MM.1S (cell line): Measurements from ENCODE around the gene FOXD1.
"Not testable (repeated sequence)": the region's sequence is repeated elsewhere in the genome, so short reads cannot be mapped to it uniquely, and the experiment has no call there.

Experiments used
- DNase-seq: peaks from one replicate; pipeline ENCODE4 v3.0.0-alpha.2; 2015
- H2AFZ ChIP-seq: fragments of 300-600 bp; sonication (generic); 2 replicates; pipeline ENCODE4 v1.6.0; 2016; ENCODE audit warnings: antibody characterized with exemption, low read length
- H3F3A ChIP-seq: fragments of 300-600 bp; sonication (generic); 2 replicates; pipeline ENCODE4 v1.6.1; 2016; ENCODE audit warnings: mild to moderate bottlenecking, antibody characterized with exemption, low read length, moderate library complexity, mixed read lengths; ENCODE audit not compliant: insufficient read depth
- H3K27ac ChIP-seq: fragments of 300-600 bp; sonication (generic); 2 replicates; pipeline ENCODE4 v1.5.1; 2016; ENCODE audit warnings: mild to moderate bottlenecking, low read length
- H3K27me3 ChIP-seq: fragments of 300-600 bp; sonication (generic); replicated peaks from 2 replicates; pipeline ENCODE4 v1.6.0; 2016; ENCODE audit warnings: low read length; ENCODE audit not compliant: insufficient read depth
- H3K36me3 ChIP-seq: fragments of 300-600 bp; sonication (generic); replicated peaks from 2 replicates; pipeline ENCODE4 v1.6.1; 2016; ENCODE audit warnings: mild to moderate bottlenecking, low read length, mixed read lengths; ENCODE audit not compliant: insufficient read depth
- H3K4me1 ChIP-seq: fragments of 300-600 bp; sonication (generic); 2 replicates; pipeline ENCODE4 v1.6.1; 2016; ENCODE audit warnings: low read length, mixed read lengths
- H3K4me2 ChIP-seq: fragments of 300-600 bp; sonication (generic); 2 replicates; pipeline ENCODE4 v1.6.0; 2016; ENCODE audit warnings: low read depth, low read length
- H3K4me3 ChIP-seq: fragments of 300-600 bp; sonication (generic); 2 replicates; pipeline ENCODE4 v1.5.1; 2016; ENCODE audit warnings: low read length, mixed read lengths
- H3K79me2 ChIP-seq: fragments of 300-600 bp; sonication (generic); 2 replicates; pipeline ENCODE4 v1.6.1; 2016; ENCODE audit warnings: mixed run types, low read length, mixed read lengths
- H3K9ac ChIP-seq: fragments of 300-600 bp; sonication (generic); 2 replicates; pipeline ENCODE4 v1.6.1; 2016; ENCODE audit warnings: low read length, mixed read lengths
- H3K9me2 ChIP-seq: fragments of 300-600 bp; sonication (generic); replicated peaks from 2 replicates; pipeline ENCODE4 v1.6.1; 2016; ENCODE audit warnings: mild to moderate bottlenecking, low read length, mixed read lengths; ENCODE audit not compliant: insufficient read depth
- H3K9me3 ChIP-seq: fragments of 300-600 bp; sonication (generic); replicated peaks from 2 replicates; pipeline ENCODE4 v1.6.1; 2016; ENCODE audit warnings: mild to moderate bottlenecking, low read length, mixed read lengths; ENCODE audit not compliant: insufficient read depth
- H4K20me1 ChIP-seq: fragments of 300-600 bp; sonication (generic); 2 replicates; pipeline ENCODE4 v1.6.1; 2016; ENCODE audit warnings: mild to moderate bottlenecking, low read length, moderate library complexity, mixed read lengths; ENCODE audit not compliant: insufficient read depth
- EZH2 ChIP-seq: fragments of 300-600 bp; sonication (generic); optimal IDR thresholded peaks from 2 replicates; pipeline ENCODE3; 2017; ENCODE audit warnings: low read depth, mild to moderate bottlenecking, antibody characterized with exemption, low read length, mixed read lengths
- EZH2phosphoT487 ChIP-seq: fragments of 300-600 bp; sonication (generic); IDR thresholded peaks from 2 replicates; pipeline ENCODE4 v1.6.1; 2018; ENCODE audit warnings: antibody characterized with exemption, low read length
- TF ChIP-seq, protein P1 (sequence below): fragments of 300-600 bp; sonication (generic); IDR thresholded peaks from 2 replicates; pipeline ENCODE4 v1.5.1; 2016; ENCODE audit warnings: antibody characterized with exemption, low read length, mixed read lengths

Gene FOXD1

GRCh38 chr5:73415171-73415570 lies 33.4 kb downstream of the FOXD1 start:
- Histone ChIP-seq H3K79me2 (no peaks in the 10 kb centered on the region), H3K27ac (no peak overlapping the region), H3K4me1 (no peaks in the 10 kb centered on the region), H3K36me3 (no peaks in the 10 kb centered on the region), H3F3A (no peaks in the 10 kb centered on the region; the same call in 1 of the 2 replicates), H3K4me2 (no peak overlapping the region), H3K4me3 (no peak overlapping the region), H3K9ac (no peak overlapping the region), H3K27me3 (no peaks in the 10 kb centered on the region), H4K20me1 (no peaks in the 10 kb centered on the region), H3K9me3 (no peaks in the 10 kb centered on the region), H3K9me2 (no peaks in the 10 kb centered on the region), H2AFZ (no peak overlapping the region)
- no peak for TF ChIP-seq EZH2
- TF ChIP-seq, protein P1, sequence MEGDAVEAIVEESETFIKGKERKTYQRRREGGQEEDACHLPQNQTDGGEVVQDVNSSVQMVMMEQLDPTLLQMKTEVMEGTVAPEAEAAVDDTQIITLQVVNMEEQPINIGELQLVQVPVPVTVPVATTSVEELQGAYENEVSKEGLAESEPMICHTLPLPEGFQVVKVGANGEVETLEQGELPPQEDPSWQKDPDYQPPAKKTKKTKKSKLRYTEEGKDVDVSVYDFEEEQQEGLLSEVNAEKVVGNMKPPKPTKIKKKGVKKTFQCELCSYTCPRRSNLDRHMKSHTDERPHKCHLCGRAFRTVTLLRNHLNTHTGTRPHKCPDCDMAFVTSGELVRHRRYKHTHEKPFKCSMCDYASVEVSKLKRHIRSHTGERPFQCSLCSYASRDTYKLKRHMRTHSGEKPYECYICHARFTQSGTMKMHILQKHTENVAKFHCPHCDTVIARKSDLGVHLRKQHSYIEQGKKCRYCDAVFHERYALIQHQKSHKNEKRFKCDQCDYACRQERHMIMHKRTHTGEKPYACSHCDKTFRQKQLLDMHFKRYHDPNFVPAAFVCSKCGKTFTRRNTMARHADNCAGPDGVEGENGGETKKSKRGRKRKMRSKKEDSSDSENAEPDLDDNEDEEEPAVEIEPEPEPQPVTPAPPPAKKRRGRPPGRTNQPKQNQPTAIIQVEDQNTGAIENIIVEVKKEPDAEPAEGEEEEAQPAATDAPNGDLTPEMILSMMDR, result no peak
- TF ChIP-seq EZH2phosphoT487, result no peak
- DNase-seq, result no peak

DNA sequence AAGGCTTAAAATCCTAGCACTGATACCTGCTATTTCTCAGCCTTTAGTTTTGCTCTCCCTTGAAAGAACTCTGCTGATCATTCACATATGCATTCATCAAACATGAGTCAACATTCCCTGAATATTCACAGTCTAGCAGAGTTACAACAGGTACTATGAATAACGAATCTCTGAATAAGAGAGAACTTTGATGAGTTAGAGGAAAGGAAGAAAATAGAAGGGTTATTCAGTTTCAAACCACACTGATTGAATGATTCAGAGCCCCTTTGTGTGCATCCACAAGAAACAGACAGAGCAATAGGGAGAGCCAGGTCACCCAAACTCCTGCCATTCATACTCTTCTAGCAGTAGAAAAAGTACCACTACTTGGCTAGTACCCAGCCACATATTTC lies 36.0 kb downstream of the FOXD1 start:
- Histone ChIP-seq H2AFZ (no peak overlapping the region), H4K20me1 (no peaks in the 10 kb centered on the region), H3K4me1 (no peaks in the 10 kb centered on the region), H3K27me3 (no peaks in the 10 kb centered on the region), H3K79me2 (no peaks in the 10 kb centered on the region), H3K9ac (no peak overlapping the region), H3K4me3 (no peak overlapping the region), H3K36me3 (no peaks in the 10 kb centered on the region), H3F3A (no peaks in the 10 kb centered on the region; the same call in 1 of the 2 replicates), H3K27ac (no peak overlapping the region), H3K9me2 (no peaks in the 10 kb centered on the region), H3K9me3 (no peaks in the 10 kb centered on the region), H3K4me2 (no peak overlapping the region)
- TF ChIP-seq EZH2phosphoT487, result no peak
- TF ChIP-seq EZH2, result no peak
- TF ChIP-seq, protein P1, result no peak
- DNase-seq, result no peak

DNA sequence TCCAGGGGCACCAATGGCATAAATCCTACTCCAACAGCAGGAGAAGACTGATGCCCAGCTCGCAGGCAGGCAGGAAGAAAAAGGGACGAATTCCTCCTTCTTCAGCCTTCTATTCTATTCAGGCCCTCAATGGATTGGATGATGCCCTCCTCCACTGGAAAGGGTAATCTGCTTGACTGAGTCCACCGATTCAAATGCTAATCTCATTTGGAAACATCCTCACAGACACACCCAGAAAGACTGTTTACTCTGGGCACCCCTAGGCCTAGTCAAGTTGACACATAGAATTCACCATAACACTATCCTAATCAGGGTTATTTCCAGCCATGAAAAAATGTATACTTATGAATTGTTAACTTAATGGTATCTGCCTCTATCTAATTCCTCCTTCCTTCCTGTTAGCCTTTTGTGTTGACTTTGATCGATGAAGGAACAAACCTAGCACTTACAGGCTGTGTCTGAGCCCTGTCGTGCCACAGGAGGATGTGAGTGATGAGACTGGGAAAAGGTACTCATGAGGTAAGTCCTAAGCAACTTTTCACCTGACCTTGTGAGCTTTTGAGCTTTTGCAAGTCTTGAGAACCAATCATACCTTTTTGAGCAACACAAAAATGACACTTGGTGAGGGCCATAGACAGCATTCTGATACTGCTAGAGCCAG lies 36.5 kb downstream of the FOXD1 start:
- no peak overlapping the region for H3K9ac ChIP-seq

GRCh38 chr5:73409927-73410326 lies 38.6 kb downstream of the FOXD1 start:
- H3K27ac ChIP-seq, H3K9ac ChIP-seq, H3K9me3 ChIP-seq, H3K4me3 ChIP-seq, H3K79me2 ChIP-seq, H3K27me3 ChIP-seq, H4K20me1 ChIP-seq, H3K36me3 ChIP-seq, H3K9me2 ChIP-seq, H3K4me2 ChIP-seq, H3K4me1 ChIP-seq, DNase-seq, H3F3A ChIP-seq, H2AFZ ChIP-seq: not testable (repeated sequence)

More for the DNA sequence above, 36.5 kb downstream of the FOXD1 start:
- DNase-seq, result no peak
- H3K27me3 ChIP-seq, result no peaks in the 10 kb centered on the region
- H3K4me3 ChIP-seq, result no peak overlapping the region
- H4K20me1 ChIP-seq, result no peaks in the 10 kb centered on the region
- H3K4me2 ChIP-seq, result no peak overlapping the region
- TF ChIP-seq, protein P1, result no peak
- no peak for TF ChIP-seq EZH2phosphoT487
- no peak for TF ChIP-seq EZH2
- no peaks in the 10 kb centered on the region for H3K9me2 ChIP-seq
- no peaks in the 10 kb centered on the region for H3K9me3 ChIP-seq
- H2AFZ ChIP-seq, result no peak overlapping the region
- H3K36me3 ChIP-seq, result no peaks in the 10 kb centered on the region
- no peaks in the 10 kb centered on the region; the same call in 1 of the 2 replicates for H3F3A ChIP-seq
- no peak overlapping the region for H3K27ac ChIP-seq
- H3K79me2 ChIP-seq, result no peaks in the 10 kb centered on the region
- no peaks in the 10 kb centered on the region for H3K4me1 ChIP-seq
